Measurements from ENCODE around the gene BANP. TPM values are rescaled to one million over a fixed set of nuclear protein-coding genes. Genes with fewer than 3 reads are reported as not detected.

BANP gene
- total RNA-seq, 1 experiment from 2014 or later: 24.2 TPM

- ChIA-PET POLR2A (ENCODE audit: unreplicated experiment) (no interaction called here), CTCF (no interaction called here)
- Histone ChIP-seq H3K27ac (ENCODE audit: low read length) (no peak overlapping the region), H4K20me1 (ENCODE audit: low read length) (no peaks in the 10 kb centered on the region), H3K4me1 (ENCODE audit: insufficient read depth, low read length) (no peaks in the 10 kb centered on the region), H3K9ac (ENCODE audit: low read length) (no peak overlapping the region), H2AFZ (ENCODE audit: low read length) (no peak overlapping the region), H3K4me3 (ENCODE audit: low read length) (no peak overlapping the region), H3K9me2 (replicated peaks; ENCODE audit: low read length) (no peaks in the 10 kb centered on the region), H3K9me3 (ENCODE audit: low read length) (no peaks in the 10 kb centered on the region), H3K4me2 (ENCODE audit: low read length) (no peak overlapping the region), H3K27me3 (ENCODE audit: low read length) (no peaks in the 10 kb centered on the region), H3K36me3 (ENCODE audit: low read depth, low read length) (no peaks in the 10 kb centered on the region), H3F3A (ENCODE audit: low read length, unreplicated experiment) (no peaks in the 10 kb centered on the region), H3K79me2 (ENCODE audit: low read length) (no peaks in the 10 kb centered on the region)
- no peak for DNase-seq
- ATAC-seq: no peak
- intact Hi-C loops (cut with micrococcal nuclease): no loop called here
- TF ChIP-seq, protein P1, sequence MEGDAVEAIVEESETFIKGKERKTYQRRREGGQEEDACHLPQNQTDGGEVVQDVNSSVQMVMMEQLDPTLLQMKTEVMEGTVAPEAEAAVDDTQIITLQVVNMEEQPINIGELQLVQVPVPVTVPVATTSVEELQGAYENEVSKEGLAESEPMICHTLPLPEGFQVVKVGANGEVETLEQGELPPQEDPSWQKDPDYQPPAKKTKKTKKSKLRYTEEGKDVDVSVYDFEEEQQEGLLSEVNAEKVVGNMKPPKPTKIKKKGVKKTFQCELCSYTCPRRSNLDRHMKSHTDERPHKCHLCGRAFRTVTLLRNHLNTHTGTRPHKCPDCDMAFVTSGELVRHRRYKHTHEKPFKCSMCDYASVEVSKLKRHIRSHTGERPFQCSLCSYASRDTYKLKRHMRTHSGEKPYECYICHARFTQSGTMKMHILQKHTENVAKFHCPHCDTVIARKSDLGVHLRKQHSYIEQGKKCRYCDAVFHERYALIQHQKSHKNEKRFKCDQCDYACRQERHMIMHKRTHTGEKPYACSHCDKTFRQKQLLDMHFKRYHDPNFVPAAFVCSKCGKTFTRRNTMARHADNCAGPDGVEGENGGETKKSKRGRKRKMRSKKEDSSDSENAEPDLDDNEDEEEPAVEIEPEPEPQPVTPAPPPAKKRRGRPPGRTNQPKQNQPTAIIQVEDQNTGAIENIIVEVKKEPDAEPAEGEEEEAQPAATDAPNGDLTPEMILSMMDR (conservative IDR thresholded peaks at IDR 0.05; ENCODE audit: low read depth, low read length): no peak
- TF ChIP-seq EZH2phosphoT487 (IDR thresholded peaks at IDR 0.05; ENCODE audit: borderline replicate concordance, low read length) (no peak), EZH2 (IDR thresholded peaks at IDR 0.05; ENCODE audit: low read length, unreplicated experiment) (no peak)
- no TSS peak for BruUV-seq (replicated peaks)
Observed at GRCh38 chr16:88065747-88066142, 114.5 kb downstream of the BANP start.

DNA sequence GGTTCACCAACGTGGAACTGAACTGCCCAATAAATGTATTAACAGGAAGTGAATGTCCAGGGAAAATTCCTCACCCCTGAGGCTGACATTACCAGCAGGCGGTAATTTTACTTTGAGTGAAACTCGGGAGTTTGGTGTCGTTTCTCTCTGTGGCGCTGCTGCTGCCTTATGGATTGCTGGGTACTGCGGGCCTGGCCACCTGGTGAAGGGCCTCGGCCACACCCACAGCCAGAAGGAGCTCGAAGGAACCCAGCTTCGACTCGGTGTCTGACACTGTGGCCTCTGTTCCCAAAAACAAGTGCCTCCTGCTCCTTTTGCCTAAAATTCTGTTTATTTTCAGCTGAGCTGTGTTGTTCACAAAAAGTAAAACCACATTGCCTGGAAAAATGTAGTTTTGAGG lies 115.0 kb downstream of the BANP start:
- Histone ChIP-seq H3K79me2 (ENCODE audit: low read length) (no peaks in the 10 kb centered on the region), H3K9ac (ENCODE audit: low read length) (no peak overlapping the region), H3K27ac (ENCODE audit: low read length) (no peak overlapping the region), H3K4me1 (ENCODE audit: insufficient read depth, low read length) (no peaks in the 10 kb centered on the region), H2AFZ (ENCODE audit: low read length) (no peak overlapping the region), H3K27me3 (ENCODE audit: low read length) (no peaks in the 10 kb centered on the region), H3K4me3 (ENCODE audit: low read length) (no peak overlapping the region), H3K4me2 (ENCODE audit: low read length) (no peak overlapping the region), H3K9me2 (replicated peaks; ENCODE audit: low read length) (no peaks in the 10 kb centered on the region), H3F3A (ENCODE audit: low read length, unreplicated experiment) (no peaks in the 10 kb centered on the region), H3K9me3 (ENCODE audit: low read length) (no peaks in the 10 kb centered on the region), H4K20me1 (ENCODE audit: low read length) (no peaks in the 10 kb centered on the region), H3K36me3 (ENCODE audit: low read depth, low read length) (no peaks in the 10 kb centered on the region)
- POLR2A ChIA-PET (ENCODE audit: unreplicated experiment): no interaction called here
- BruUV-seq (replicated peaks): no TSS peak
- intact Hi-C loops (cut with micrococcal nuclease): no loop called here
- TF ChIP-seq, protein P1 (conservative IDR thresholded peaks at IDR 0.05; ENCODE audit: low read depth, low read length): no peak
- no peak for TF ChIP-seq EZH2phosphoT487 (IDR thresholded peaks at IDR 0.05; ENCODE audit: borderline replicate concordance, low read length)
- TF ChIP-seq EZH2 (IDR thresholded peaks at IDR 0.05; ENCODE audit: low read length, unreplicated experiment): no peak
- CTCF ChIA-PET: no interaction called here
- DNase-seq: no peak
- ATAC-seq: no peak

DNA sequence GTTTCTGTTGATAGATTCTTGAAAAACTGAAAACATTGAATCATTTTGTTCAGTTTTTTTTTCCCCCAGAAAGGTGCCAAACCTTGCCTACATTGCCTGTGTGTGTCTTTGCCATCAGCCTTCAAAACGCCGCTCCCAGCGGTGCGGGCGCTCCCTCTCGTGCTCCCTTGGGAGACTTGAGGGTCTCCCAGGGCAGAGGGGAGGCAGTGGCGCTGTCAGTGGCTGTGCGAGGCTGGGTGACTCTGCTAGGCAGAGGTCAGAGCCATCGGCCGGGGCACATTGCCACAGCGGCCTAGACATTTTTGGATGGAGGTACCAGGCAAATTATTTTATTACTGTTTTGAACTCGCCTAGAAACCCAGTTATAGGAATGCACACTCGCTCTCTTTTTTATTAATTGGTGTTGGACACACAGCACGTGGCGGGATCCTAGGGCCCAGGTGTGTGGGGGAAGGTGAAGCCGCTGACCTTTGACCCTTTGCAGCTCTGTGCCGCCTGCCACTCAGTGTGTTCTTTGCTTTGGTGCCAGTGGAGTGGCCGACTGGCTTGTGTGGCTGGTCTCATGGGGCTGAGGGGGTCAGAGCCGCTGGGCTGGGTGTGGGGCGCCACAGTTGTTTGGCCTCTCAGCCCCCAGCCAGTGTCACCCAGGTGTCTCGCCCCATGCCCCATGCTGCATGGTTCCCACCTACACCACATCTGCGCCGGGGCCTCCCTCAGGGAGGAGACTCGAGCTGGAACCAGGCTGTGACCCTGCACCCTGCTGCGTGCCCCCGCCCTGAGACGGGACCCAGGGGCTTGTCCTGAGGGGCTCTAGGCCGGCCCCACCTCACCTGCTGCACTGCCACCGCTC lies 115.7 kb downstream of the BANP start:
- Histone ChIP-seq H3K4me2 (ENCODE audit: low read length) (no peak overlapping the region), H3K4me3 (ENCODE audit: low read length) (no peak overlapping the region), H3K36me3 (ENCODE audit: low read depth, low read length) (no peaks in the 10 kb centered on the region), H3K27ac (ENCODE audit: low read length) (no peak overlapping the region), H4K20me1 (ENCODE audit: low read length) (no peaks in the 10 kb centered on the region), H3K27me3 (ENCODE audit: low read length) (no peaks in the 10 kb centered on the region), H3K4me1 (ENCODE audit: insufficient read depth, low read length) (no peaks in the 10 kb centered on the region), H3F3A (ENCODE audit: low read length, unreplicated experiment) (no peaks in the 10 kb centered on the region), H3K9me3 (ENCODE audit: low read length) (no peaks in the 10 kb centered on the region), H3K79me2 (ENCODE audit: low read length) (no peaks in the 10 kb centered on the region), H3K9ac (ENCODE audit: low read length) (no peak overlapping the region), H2AFZ (ENCODE audit: low read length) (no peak overlapping the region), H3K9me2 (replicated peaks; ENCODE audit: low read length) (no peaks in the 10 kb centered on the region)
- DNase-seq (no peak), ATAC-seq (no peak)
- ChIA-PET CTCF (no interaction called here), POLR2A (ENCODE audit: unreplicated experiment) (no interaction called here)
- TF ChIP-seq EZH2 (IDR thresholded peaks at IDR 0.05; ENCODE audit: low read length, unreplicated experiment): no peak
- TF ChIP-seq, protein P1 (conservative IDR thresholded peaks at IDR 0.05; ENCODE audit: low read depth, low read length): no peak
- no peak for TF ChIP-seq EZH2phosphoT487 (IDR thresholded peaks at IDR 0.05; ENCODE audit: borderline replicate concordance, low read length)
- no TSS peak for BruUV-seq (replicated peaks)
- intact Hi-C loops (cut with micrococcal nuclease): no loop called here

Data from PC-3 (cell line).